K562 (cell line): ENCODE results near the gene FARP2. TPM values are rescaled to one million over a fixed set of nuclear protein-coding genes. Genes with fewer than 3 reads are reported as not detected.

Experiments used
- AFF4 ChIP-seq: sonication (generic); formaldehyde crosslinking; IDR thresholded peaks from 2 replicates; pipeline ENCODE4 v1.8.0; 2023; ENCODE audit warnings: mild to moderate bottlenecking, missing genetic modification reagents
- ARID1B ChIP-seq: fragments of 450-650 bp; IDR thresholded peaks from 2 replicates; pipeline ENCODE4 v1.6.1; 2016; ENCODE audit warnings: antibody characterized with exemption, mild to moderate bottlenecking, inconsistent platforms
- BACH1 ChIP-seq: fragments of 200-800 bp; sonication (Bioruptor generic); IDR thresholded peaks from 2 replicates; pipeline ENCODE4 v1.6.1; 2016; ENCODE audit warnings: missing genetic modification characterization, missing compliant biosample characterization
- CHD4 ChIP-seq: fragments of 200-600 bp; sonication (generic); IDR thresholded peaks from 3 replicates; pipeline ENCODE4 v1.6.1; 2012; ENCODE audit warnings: low read depth, mild to moderate bottlenecking, mixed read lengths, low read length, inconsistent platforms; ENCODE audit not compliant: insufficient read depth, insufficient replicate concordance, poor library complexity, severe bottlenecking
- CREBBP ChIP-seq: IDR thresholded peaks from one replicate; pipeline ENCODE4 v1.6.1; 2012; ENCODE audit warnings: low read depth, mild to moderate bottlenecking, control low read depth, inconsistent platforms, low read length
- ERF ChIP-seq: fragments of 450-650 bp; formaldehyde crosslinking; IDR thresholded peaks from 2 replicates; pipeline ENCODE4 v1.4.0; 2020; ENCODE audit warnings: mild to moderate bottlenecking, mixed read lengths
- HDAC2 ChIP-seq: fragments of 450-650 bp; IDR thresholded peaks from 2 replicates; pipeline ENCODE4 v1.6.1; 2016; ENCODE audit warnings: mild to moderate bottlenecking
- KDM2B ChIP-seq: fragments of 250-450 bp; sonication (Bioruptor Pico); IDR thresholded peaks from 2 replicates; pipeline ENCODE4 v1.8.0; 2021; ENCODE audit warnings: mild to moderate bottlenecking, moderate library complexity
- MTA1 ChIP-seq: fragments of 450-650 bp; IDR thresholded peaks from 2 replicates; pipeline ENCODE4 v1.6.1; 2017; ENCODE audit warnings: borderline replicate concordance
- NFIX ChIP-seq: fragments of 250-450 bp; sonication (Bioruptor Pico); IDR thresholded peaks from 2 replicates; pipeline ENCODE4 v1.4.0; 2020; ENCODE audit warnings: low read depth, mild to moderate bottlenecking, moderate library complexity
- POLR2AphosphoS2 ChIP-seq: IDR thresholded peaks from 2 replicates; pipeline ENCODE4 v1.6.1; 2012; ENCODE audit warnings: low read length, improper control_type of control experiment
- SAFB2 ChIP-seq: fragments of 200-400 bp; formaldehyde crosslinking; IDR thresholded peaks from 2 replicates; pipeline ENCODE4 v1.6.1; 2018; ENCODE audit warnings: borderline replicate concordance, low read length, low read depth, moderate library complexity; ENCODE audit not compliant: severe bottlenecking
- SMC3 ChIP-seq: conservative IDR thresholded peaks from 2 replicates; pipeline ENCODE4 v1.6.1; 2011; ENCODE audit warnings: low read depth, low read length, improper control_type of control experiment; ENCODE audit not compliant: insufficient read depth
- SREBF2 ChIP-seq: sonication (generic); formaldehyde crosslinking; IDR thresholded peaks from 2 replicates; pipeline ENCODE4 v1.4.0; 2020; ENCODE audit warnings: mild to moderate bottlenecking, missing genetic modification reagents
- SRSF7 ChIP-seq: fragments of 200-400 bp; formaldehyde crosslinking; optimal IDR thresholded peaks from 2 replicates; pipeline ENCODE3; 2017; ENCODE audit warnings: mild to moderate bottlenecking, low read depth, low read length
- XRCC3 ChIP-seq: fragments of 450-650 bp; IDR thresholded peaks from 2 replicates; pipeline ENCODE4 v1.6.1; 2017; ENCODE audit warnings: mild to moderate bottlenecking, moderate library complexity
- ZBTB8A ChIP-seq: fragments of 450-650 bp; IDR thresholded peaks from 2 replicates; pipeline ENCODE4 v1.6.1; 2018; ENCODE audit warnings: mild to moderate bottlenecking, moderate library complexity; ENCODE audit not compliant: partially characterized antibody
- ZC3H8 ChIP-seq: fragments of 450-650 bp; IDR thresholded peaks from 2 replicates; pipeline ENCODE4 v1.6.1; 2017
- ZNF232 ChIP-seq: sonication (generic); formaldehyde crosslinking; IDR thresholded peaks from 2 replicates; pipeline ENCODE4 v1.8.0; 2022; ENCODE audit warnings: mild to moderate bottlenecking, missing genetic modification reagents
- ZNF561 ChIP-seq: fragments of 450-650 bp; formaldehyde crosslinking; conservative IDR thresholded peaks from 2 replicates; pipeline ENCODE4 v1.4.0; 2020; ENCODE audit warnings: mild to moderate bottlenecking, moderate library complexity
- ZNF586 ChIP-seq: fragments of 450-650 bp; formaldehyde crosslinking; conservative IDR thresholded peaks from 2 replicates; pipeline ENCODE4 v1.4.0; 2020; ENCODE audit warnings: mild to moderate bottlenecking, moderate library complexity
- polyA plus RNA-seq, 8 experiments: library from polyadenylated mRNA; depleted of rRNA in 4 of 8; stranded (reverse) in 5 of 8; unstranded in 3 of 8; fragments of >200 nt; fragmentation: Nextera tagmentation in 2 of 8; fragmentation: Illumina TruSeq in 1 of 8; extraction: Ambion mirVana in 2 of 8; extraction: Trizol in 1 of 8; gene quantifications; 2 replicates each; pipeline versions ENCODE4 v1.2.1 to v1.2.3, GENCODE V29; 2011 to 2014; ENCODE audit warnings: inconsistent platforms in 1 of 8, missing spikeins in 1 of 8
- total RNA-seq, 7 experiments: library from RNA; depleted of rRNA in 6 of 7; stranded (reverse); fragments of >200 nt in 6 of 7; fragmentation: Illumina TruSeq in 2 of 7; extraction: Trizol in 2 of 7; gene quantifications; 2 replicates each; pipeline versions ENCODE4 v1.2.1 to v1.2.3, GENCODE V29; 2011 to 2021; ENCODE audit warnings: low replicate concordance in 1 of 7
- TF ChIP-seq, protein P1 (sequence below): fragments of 250-450 bp; sonication (Bioruptor Pico); IDR thresholded peaks from 2 replicates; pipeline ENCODE4 v1.4.0; 2020; ENCODE audit warnings: borderline replicate concordance

Gene FARP2
- total and polyA plus RNA-seq, 9 of the 15 experiments (the other 6 are each of a cell fraction or from before 2014, with no cell fraction given): 4.1 to 38.1 (median 21.1) TPM

DNA sequence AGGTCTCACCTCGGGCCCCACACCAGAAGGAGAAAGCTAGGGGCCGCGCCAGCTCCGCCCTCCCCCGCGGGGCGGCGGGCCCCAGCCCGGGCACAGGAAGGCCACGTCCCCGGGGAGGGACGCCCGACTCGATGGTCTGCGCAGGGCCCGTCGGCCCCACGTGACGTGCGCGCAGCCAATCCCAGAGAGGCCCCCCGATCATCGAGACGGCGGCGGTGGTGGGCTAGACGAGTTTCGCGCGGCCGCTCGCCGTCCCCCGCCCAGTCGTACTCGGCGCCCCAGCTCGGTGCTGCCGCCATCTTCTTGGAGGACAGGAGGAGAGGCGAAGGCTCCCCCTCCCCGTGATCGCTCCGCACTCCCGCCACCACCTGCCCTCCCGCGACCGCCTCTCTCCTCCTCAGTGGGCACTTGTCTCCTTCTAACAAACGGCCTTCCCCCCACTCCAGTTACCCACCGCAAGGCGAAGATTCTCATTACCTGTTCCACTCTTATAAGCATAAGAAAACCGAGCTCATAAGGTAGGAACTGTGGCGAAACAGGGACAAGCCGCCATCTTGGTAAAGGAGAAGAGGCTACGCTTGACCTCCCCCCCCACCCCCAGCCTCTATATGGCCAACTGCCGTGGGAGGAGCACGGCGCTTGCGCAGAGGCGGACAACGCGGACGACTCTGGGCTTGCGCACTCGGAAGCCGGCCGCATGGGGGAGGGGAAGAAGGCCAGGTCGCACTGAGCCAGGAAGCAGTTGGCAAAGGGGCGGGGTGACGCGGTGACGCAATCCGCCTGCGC, 40.8 kb upstream of the FARP2 start, which contains the start of gene HDLBP (continued):
- TF ChIP-seq HDAC2 (no peak), MTA1 (no peak), ZNF232 (CRISPR knock-in tag) (no peak; the same call in 1 of the 2 replicates), NFIX (no peak), BACH1 (no peak), ERF (CRISPR knock-in tag) (peak; percentile 26; the same call in 1 of the 2 replicates), AFF4 (CRISPR knock-in tag) (no peak; the same call in 1 of the 2 replicates), KDM2B (CRISPR knock-in tag) (no peak), ZBTB8A (no peak), XRCC3 (no peak), SRSF7 (no peak), CHD4 (no peak), SAFB2 (no peak), SMC3 (no peak), ZNF586 (CRISPR knock-in tag) (no peak), ZNF561 (CRISPR knock-in tag) (no peak), CREBBP (no peak), POLR2AphosphoS2 (no peak; the same call in 1 of the 2 replicates), SREBF2 (CRISPR knock-in tag) (no peak), ARID1B (peak; percentile 29), ZC3H8 (no peak)
- TF ChIP-seq, protein P1, sequence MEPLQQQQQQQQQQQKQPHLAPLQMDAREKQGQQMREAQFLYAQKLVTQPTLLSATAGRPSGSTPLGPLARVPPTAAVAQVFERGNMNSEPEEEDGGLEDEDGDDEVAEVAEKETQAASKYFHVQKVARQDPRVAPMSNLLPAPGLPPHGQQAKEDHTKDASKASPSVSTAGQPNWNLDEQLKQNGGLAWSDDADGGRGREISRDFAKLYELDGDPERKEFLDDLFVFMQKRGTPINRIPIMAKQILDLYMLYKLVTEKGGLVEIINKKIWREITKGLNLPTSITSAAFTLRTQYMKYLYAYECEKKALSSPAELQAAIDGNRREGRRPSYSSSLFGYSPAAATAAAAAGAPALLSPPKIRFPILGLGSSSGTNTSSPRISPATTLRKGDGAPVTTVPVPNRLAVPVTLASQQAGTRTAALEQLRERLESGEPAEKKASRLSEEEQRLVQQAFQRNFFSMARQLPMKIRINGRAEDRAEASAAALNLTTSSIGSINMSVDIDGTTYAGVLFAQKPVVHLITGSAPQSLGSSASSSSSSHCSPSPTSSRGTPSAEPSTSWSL (CRISPR knock-in tag): peak; percentile 45; the same call in 1 of the 2 replicates
